GM23338 (cell line): ENCODE data around the gene PCP4L1. TPM values are rescaled to one million over a fixed set of nuclear protein-coding genes. Genes with fewer than 3 reads are reported as not detected.

ENCODE experiments used
- ATAC-seq: fragments of 200-7000 bp; cut with Tn5 transposase; 3 replicates; pipeline ENCODE4 v1.9.1; 2020
- DNase-seq: peaks from one replicate; pipeline ENCODE4 v3.0.0-alpha.2; 2015; ENCODE audit warnings: low spot score
- H2AFZ ChIP-seq: fragments of 200-600 bp; sonication (generic); 2 replicates; pipeline ENCODE4 v1.8.0; 2016; ENCODE audit warnings: antibody characterized with exemption, mild to moderate bottlenecking, moderate library complexity
- H3F3A ChIP-seq: fragments of 200-600 bp; sonication (generic); replicated peaks from 2 replicates; pipeline ENCODE4 v1.8.0; 2017; ENCODE audit warnings: antibody characterized with exemption, mixed run types, low read depth
- H3K27ac ChIP-seq: fragments of 200-600 bp; sonication (generic); 2 replicates; pipeline ENCODE4 v1.6.1; 2016; ENCODE audit warnings: low read depth
- H3K27me3 ChIP-seq: fragments of 200-600 bp; sonication (generic); 2 replicates; pipeline ENCODE4 v1.8.0; 2016; ENCODE audit warnings: mild to moderate bottlenecking, mixed run types, moderate library complexity; ENCODE audit not compliant: insufficient read depth
- H3K36me3 ChIP-seq: fragments of 200-600 bp; sonication (generic); 2 replicates; pipeline ENCODE4 v1.8.0; 2016; ENCODE audit warnings: mild to moderate bottlenecking; ENCODE audit not compliant: insufficient read depth
- H3K4me1 ChIP-seq: fragments of 200-600 bp; sonication (generic); 2 replicates; pipeline ENCODE4 v1.8.0; 2016; ENCODE audit warnings: mild to moderate bottlenecking, moderate library complexity; ENCODE audit not compliant: insufficient read depth
- H3K4me2 ChIP-seq: fragments of 200-600 bp; sonication (generic); 2 replicates; pipeline ENCODE4 v1.7.1; 2017; ENCODE audit warnings: mixed run types
- H3K4me3 ChIP-seq: fragments of 200-600 bp; sonication (generic); 2 replicates; pipeline ENCODE4 v1.6.1; 2016; ENCODE audit warnings: mixed run types
- H3K79me2 ChIP-seq: fragments of 200-600 bp; sonication (generic); replicated peaks from 2 replicates; pipeline ENCODE4 v1.8.0; 2017; ENCODE audit warnings: mild to moderate bottlenecking; ENCODE audit not compliant: insufficient read depth
- H3K9me2 ChIP-seq: fragments of 200-600 bp; sonication (generic); 2 replicates; pipeline ENCODE4 v1.8.0; 2017; ENCODE audit not compliant: insufficient read depth
- H4K20me1 ChIP-seq: fragments of 200-600 bp; sonication (generic); replicated peaks from 2 replicates; pipeline ENCODE4 v1.8.0; 2017; ENCODE audit warnings: mild to moderate bottlenecking; ENCODE audit not compliant: insufficient read depth
- H3K27ac Mint-ChIP-seq: 2 replicates; pipeline ENCODE4 v1.8.0; 2020; ENCODE audit warnings: inconsistent platforms, mild to moderate bottlenecking, moderate library complexity, mixed read lengths
- H3K27me3 Mint-ChIP-seq: 3 replicates; pipeline ENCODE4 v1.8.0; 2022; ENCODE audit warnings: low read depth, mild to moderate bottlenecking, moderate library complexity, mixed read lengths, inconsistent platforms; ENCODE audit not compliant: insufficient read depth, poor library complexity
- H3K36me3 Mint-ChIP-seq: 3 replicates; pipeline ENCODE4 v1.8.0; 2021; ENCODE audit warnings: low read depth, mild to moderate bottlenecking, inconsistent platforms, moderate library complexity, mixed read lengths
- H3K4me1 Mint-ChIP-seq: 3 replicates; pipeline ENCODE4 v1.8.0; 2020; ENCODE audit warnings: mild to moderate bottlenecking, inconsistent platforms, mixed read lengths
- H3K4me3 Mint-ChIP-seq: 3 replicates; pipeline ENCODE4 v1.8.0; 2021; ENCODE audit warnings: moderate library complexity, mild to moderate bottlenecking, inconsistent platforms, mixed read lengths
- H3K9me3 Mint-ChIP-seq: 3 replicates; pipeline ENCODE4 v1.8.0; 2020; ENCODE audit warnings: moderate library complexity, mild to moderate bottlenecking, inconsistent platforms, mixed read lengths
- CREB1 ChIP-seq: fragments of 250-450 bp; sonication (Bioruptor Pico); IDR thresholded peaks from 2 replicates; pipeline ENCODE4 v1.5.0; 2020; ENCODE audit warnings: low read depth, mild to moderate bottlenecking, moderate library complexity
- CTCF ChIP-seq, 2 experiments: fragments of 200-600 bp in 1 of 2; sonication (generic) in 1 of 2; conservative IDR thresholded peaks; 2 replicates each; pipeline versions ENCODE4 v1.5.1 to v1.6.1; 2016 to 2017; ENCODE audit warnings: antibody characterized with exemption in 2 of 2, low read depth in 2 of 2, mild to moderate bottlenecking in 2 of 2, moderate library complexity in 1 of 2
- ETS1 ChIP-seq: IDR thresholded peaks from 2 replicates; pipeline ENCODE4 v1.6.1; 2016; ENCODE audit warnings: antibody characterized with exemption
- EZH2 ChIP-seq: fragments of 200-600 bp; sonication (generic); IDR thresholded peaks from one replicate; pipeline ENCODE4 v1.8.0; 2017; ENCODE audit warnings: antibody characterized with exemption, mild to moderate bottlenecking, low read depth; ENCODE audit not compliant: unreplicated experiment
- EZH2phosphoT487 ChIP-seq: fragments of 200-600 bp; sonication (generic); IDR thresholded peaks from one replicate; pipeline ENCODE4 v1.8.1; 2018; ENCODE audit warnings: antibody characterized with exemption; ENCODE audit not compliant: unreplicated experiment
- JUNB ChIP-seq: IDR thresholded peaks from one replicate; pipeline ENCODE4 v1.6.1; 2016; ENCODE audit warnings: antibody characterized with exemption; ENCODE audit not compliant: unreplicated experiment
- NANOG ChIP-seq: IDR thresholded peaks from 2 replicates; pipeline ENCODE4 v1.6.1; 2016; ENCODE audit warnings: antibody characterized with exemption, borderline replicate concordance
- POLR2AphosphoS5 ChIP-seq: IDR thresholded peaks from 2 replicates; pipeline ENCODE4 v1.6.1; 2016; ENCODE audit warnings: antibody characterized with exemption, low read depth
- REST ChIP-seq: IDR thresholded peaks from one replicate; pipeline ENCODE4 v1.6.1; 2018; ENCODE audit warnings: antibody characterized with exemption; ENCODE audit not compliant: unreplicated experiment
- STAT1 ChIP-seq: IDR thresholded peaks from one replicate; pipeline ENCODE4 v1.6.1; 2016; ENCODE audit warnings: antibody characterized with exemption; ENCODE audit not compliant: unreplicated experiment
- ZNF114 ChIP-seq: fragments of 250-450 bp; sonication (Bioruptor Pico); IDR thresholded peaks from 2 replicates; pipeline ENCODE4 v1.5.0; 2020; ENCODE audit warnings: mild to moderate bottlenecking, moderate library complexity
- ZNF331 ChIP-seq: fragments of 250-450 bp; sonication (Bioruptor Pico); IDR thresholded peaks from 2 replicates; pipeline ENCODE4 v1.5.0; 2020; ENCODE audit warnings: low read depth, mild to moderate bottlenecking, moderate library complexity
- ZNF462 ChIP-seq: fragments of 250-450 bp; sonication (Bioruptor Pico); IDR thresholded peaks from 2 replicates; pipeline ENCODE4 v1.5.0; 2020; ENCODE audit warnings: mild to moderate bottlenecking, moderate library complexity
- polyA plus RNA-seq: library from polyadenylated mRNA; unstranded; fragments of >200 nt; fragmentation: Nextera tagmentation; extraction: Ambion mirVana; gene quantifications from 2 replicates; pipeline ENCODE4 v1.2.1, GENCODE V29; 2016
- total RNA-seq: library from RNA; depleted of rRNA; stranded (reverse); fragments of >200 nt; shearing (Covaris generic); gene quantifications from 2 replicates; pipeline ENCODE4 v1.2.3, GENCODE V29; 2014

Gene PCP4L1
- total and polyA plus RNA-seq, 2 experiments from 2014 or later, result 1.4 to 1.7 TPM

- H2AFZ ChIP-seq, result no peak overlapping the region
- H3K4me1 ChIP-seq, result no peaks in the 10 kb centered on the region
- no peaks in the 10 kb centered on the region for H3F3A ChIP-seq
- H3K9me2 ChIP-seq, result peaks cover 3% of the 10 kb centered on the region; the same call in 1 of the 2 replicates
- no peaks in the 10 kb centered on the region for H3K4me1 Mint-ChIP-seq
- H3K4me3 Mint-ChIP-seq, result no peak overlapping the region
- H3K79me2 ChIP-seq, result no peaks in the 10 kb centered on the region
- no peaks in the 10 kb centered on the region for H4K20me1 ChIP-seq
- DNase-seq (no peak), ATAC-seq (no peak)
- H3K9me3 Mint-ChIP-seq, result peaks cover 2% of the 10 kb centered on the region; the same call in 1 of the 3 replicates
- no peaks in the 10 kb centered on the region for H3K36me3 ChIP-seq
- H3K27me3 ChIP-seq, result no peaks in the 10 kb centered on the region
- peaks cover 2% of the 10 kb centered on the region for H3K27me3 Mint-ChIP-seq
- H3K36me3 Mint-ChIP-seq, result no peaks in the 10 kb centered on the region
- H3K27ac ChIP-seq, result no peak overlapping the region
- no peak overlapping the region for H3K4me3 ChIP-seq
- no peak overlapping the region for H3K4me2 ChIP-seq
- no peak overlapping the region for H3K27ac Mint-ChIP-seq
- TF ChIP-seq POLR2AphosphoS5, result no peak
- TF ChIP-seq CTCF (conservative IDR thresholded peaks at IDR 0.05; ENCODE audit: low read depth in 2 of 2), result no peak
- no peak for TF ChIP-seq CREB1 (CRISPR knock-in tag)
- TF ChIP-seq REST, result no peak
- TF ChIP-seq ZNF462, result no peak
- no peak for TF ChIP-seq EZH2
- TF ChIP-seq ZNF331, result no peak
- TF ChIP-seq EZH2phosphoT487, result no peak
- TF ChIP-seq NANOG, result no peak
- TF ChIP-seq JUNB, result no peak
- no peak for TF ChIP-seq STAT1
- TF ChIP-seq ZNF114 (CRISPR knock-in tag), result no peak
- no peak for TF ChIP-seq ETS1
Measured at GRCh38 chr1:161244888-161245287, 13.7 kb upstream of the PCP4L1 start.
